ENCODE results near the gene LRRC4C. TPM values are rescaled to one million over a fixed set of nuclear protein-coding genes. Genes with fewer than 3 reads are reported as not detected.

The LRRC4C gene
- total RNA-seq, 1 donor from 2014 or later = 0.64 TPM

GRCh38 chr11:41267451-41267850 is 192.0 kb downstream of the LRRC4C start:
- H3K4me1 Mint-ChIP-seq (ENCODE audit: low read depth, unreplicated experiment) = no peaks in the 10 kb centered on the region
- no peak for TF ChIP-seq CTCF (IDR thresholded peaks at IDR 0.05; ENCODE audit: partially characterized antibody, unreplicated experiment)
- no peaks in the 10 kb centered on the region for H3K9me3 Mint-ChIP-seq (ENCODE audit: unreplicated experiment)
- H3K27me3 Mint-ChIP-seq (ENCODE audit: unreplicated experiment) = no peaks in the 10 kb centered on the region
- no peak overlapping the region for H3K4me3 Mint-ChIP-seq (ENCODE audit: unreplicated experiment)
- H3K36me3 Mint-ChIP-seq (ENCODE audit: unreplicated experiment) = no peaks in the 10 kb centered on the region
- no peak for DNase-seq
- no peak overlapping the region for H3K27ac Mint-ChIP-seq (ENCODE audit: unreplicated experiment)

GRCh38 chr11:41256041-41256440 is 203.4 kb downstream of the LRRC4C start:
- Mint-ChIP-seq H3K4me3 (ENCODE audit: unreplicated experiment) (no peak overlapping the region), H3K9me3 (ENCODE audit: unreplicated experiment) (no peaks in the 10 kb centered on the region), H3K27ac (ENCODE audit: unreplicated experiment) (no peak overlapping the region), H3K4me1 (ENCODE audit: low read depth, unreplicated experiment) (no peaks in the 10 kb centered on the region), H3K36me3 (ENCODE audit: unreplicated experiment) (no peaks in the 10 kb centered on the region), H3K27me3 (ENCODE audit: unreplicated experiment) (no peaks in the 10 kb centered on the region)
- TF ChIP-seq CTCF (IDR thresholded peaks at IDR 0.05; ENCODE audit: partially characterized antibody, unreplicated experiment) = no peak
- no peak for DNase-seq

DNA sequence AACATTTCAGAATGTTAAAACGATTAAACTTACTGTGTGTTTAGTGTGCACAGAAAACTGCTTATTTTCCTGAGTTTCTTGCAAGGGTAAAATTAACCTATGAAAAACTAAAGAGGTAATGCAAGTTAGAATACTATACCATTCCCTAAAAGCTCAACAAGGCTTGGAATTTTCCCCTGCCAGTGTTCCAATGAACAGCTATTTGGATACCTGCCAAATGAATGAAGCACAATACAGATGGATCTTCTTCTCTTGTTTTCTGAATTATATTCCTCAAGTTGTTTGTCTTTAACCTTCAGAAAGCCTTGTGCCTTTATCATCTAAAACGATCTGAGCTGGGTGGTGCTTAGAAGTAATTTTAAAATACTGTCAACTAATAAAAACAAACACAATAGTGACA is 204.5 kb downstream of the LRRC4C start:
- Mint-ChIP-seq H3K27me3 (ENCODE audit: unreplicated experiment) (no peaks in the 10 kb centered on the region), H3K27ac (ENCODE audit: unreplicated experiment) (no peak overlapping the region), H3K9me3 (ENCODE audit: unreplicated experiment) (no peaks in the 10 kb centered on the region), H3K4me3 (ENCODE audit: unreplicated experiment) (no peak overlapping the region), H3K4me1 (ENCODE audit: low read depth, unreplicated experiment) (no peaks in the 10 kb centered on the region), H3K36me3 (ENCODE audit: unreplicated experiment) (no peaks in the 10 kb centered on the region)
- no peak for DNase-seq
- no peak for TF ChIP-seq CTCF (IDR thresholded peaks at IDR 0.05; ENCODE audit: partially characterized antibody, unreplicated experiment)

- no peaks in the 10 kb centered on the region for H3K9me3 Mint-ChIP-seq (ENCODE audit: unreplicated experiment)
- no peaks in the 10 kb centered on the region for H3K4me1 Mint-ChIP-seq (ENCODE audit: low read depth, unreplicated experiment)
- no peaks in the 10 kb centered on the region for H3K27me3 Mint-ChIP-seq (ENCODE audit: unreplicated experiment)
- H3K4me3 Mint-ChIP-seq (ENCODE audit: unreplicated experiment) = no peak overlapping the region
- no peak overlapping the region for H3K27ac Mint-ChIP-seq (ENCODE audit: unreplicated experiment)
- no peak for DNase-seq
- TF ChIP-seq CTCF (IDR thresholded peaks at IDR 0.05; ENCODE audit: partially characterized antibody, unreplicated experiment) = no peak
- H3K36me3 Mint-ChIP-seq (ENCODE audit: unreplicated experiment) = no peaks in the 10 kb centered on the region
Measured at GRCh38 chr11:41250408-41250935, 209.0 kb downstream of the LRRC4C start.

- DNase-seq = no peak
- no peak for TF ChIP-seq CTCF (IDR thresholded peaks at IDR 0.05; ENCODE audit: partially characterized antibody, unreplicated experiment)
- H3K36me3 Mint-ChIP-seq (ENCODE audit: unreplicated experiment) = no peaks in the 10 kb centered on the region
- no peak overlapping the region for H3K4me3 Mint-ChIP-seq (ENCODE audit: unreplicated experiment)
- no peak overlapping the region for H3K27ac Mint-ChIP-seq (ENCODE audit: unreplicated experiment)
- H3K9me3 Mint-ChIP-seq (ENCODE audit: unreplicated experiment) = no peaks in the 10 kb centered on the region
- no peaks in the 10 kb centered on the region for H3K27me3 Mint-ChIP-seq (ENCODE audit: unreplicated experiment)
- no peaks in the 10 kb centered on the region for H3K4me1 Mint-ChIP-seq (ENCODE audit: low read depth, unreplicated experiment)
Measured at GRCh38 chr11:41247621-41248020, 211.8 kb downstream of the LRRC4C start.
